Neural cell (in vitro differentiated cells): ENCODE measurements around the gene SIGLEC5. TPM values are rescaled to one million over a fixed set of nuclear protein-coding genes. Genes with fewer than 3 reads are reported as not detected.
A peak's percentile ranks its signal among the peaks of the same experiment; 100 is the strongest.

Experiments used
- H2AFZ ChIP-seq: fragments of 200-600, 300-800 bp; sonication (generic), shearing (Covaris generic); 2 replicates; pipeline ENCODE4 v1.6.0; 2014; ENCODE audit warnings: low read depth, mild to moderate bottlenecking, antibody characterized with exemption, low read length, moderate library complexity
- H3F3A ChIP-seq: fragments of 200-600 bp; shearing (Covaris generic); 2 replicates; pipeline ENCODE4 v1.6.1; 2016; ENCODE audit warnings: mild to moderate bottlenecking, moderate library complexity, mixed read lengths, antibody characterized with exemption, low read length; ENCODE audit not compliant: insufficient read depth, poor library complexity, severe bottlenecking
- H3K27ac ChIP-seq: fragments of 200-600, 300-800 bp; sonication (generic), shearing (Covaris generic); 2 replicates; pipeline ENCODE4 v1.5.1; 2014; ENCODE audit warnings: mild to moderate bottlenecking, low read length, moderate library complexity
- H3K27me3 ChIP-seq: fragments of 300-800, 200-600 bp; sonication (generic), shearing (Covaris generic); 2 replicates; pipeline ENCODE4 v1.6.0; 2014; ENCODE audit warnings: mild to moderate bottlenecking, low read depth, low read length, moderate library complexity; ENCODE audit not compliant: insufficient read depth
- H3K36me3 ChIP-seq: fragments of 300-800, 200-600 bp; sonication (generic), shearing (Covaris generic); 2 replicates; pipeline ENCODE4 v1.5.1; 2014; ENCODE audit warnings: mild to moderate bottlenecking, antibody characterized with exemption, low read length, moderate library complexity; ENCODE audit not compliant: insufficient read depth
- H3K4me2 ChIP-seq: fragments of 300-800, 200-600 bp; sonication (generic), shearing (Covaris generic); 2 replicates; pipeline ENCODE4 v1.6.0; 2014; ENCODE audit warnings: mild to moderate bottlenecking, low read length
- H3K4me3 ChIP-seq: fragments of 300-800, 200-600 bp; sonication (generic), shearing (Covaris generic); 2 replicates; pipeline ENCODE4 v1.5.1; 2014; ENCODE audit warnings: mild to moderate bottlenecking, low read length, moderate library complexity
- H3K79me2 ChIP-seq: fragments of 200-600 bp; shearing (Covaris generic); replicated peaks from 2 replicates; pipeline ENCODE4 v1.6.0; 2014; ENCODE audit warnings: mild to moderate bottlenecking, low read length, moderate library complexity; ENCODE audit not compliant: insufficient read depth
- H3K9ac ChIP-seq: fragments of 300-800, 200-600 bp; sonication (generic), shearing (Covaris generic); 2 replicates; pipeline ENCODE4 v1.6.1; 2016; ENCODE audit warnings: mild to moderate bottlenecking, low read length, mixed read lengths
- H3K9me2 ChIP-seq: fragments of 200-600 bp; shearing (Covaris generic); 2 replicates; pipeline ENCODE4 v1.6.1; 2016; ENCODE audit warnings: mild to moderate bottlenecking, low read length, mixed read lengths; ENCODE audit not compliant: insufficient read depth
- H3K9me3 ChIP-seq: fragments of 200-600, 300-800 bp; sonication (generic), shearing (Covaris generic); 2 replicates; pipeline ENCODE4 v1.6.1; 2016; ENCODE audit warnings: mild to moderate bottlenecking, mixed run types, low read length, moderate library complexity, mixed read lengths
- H4K20me1 ChIP-seq: fragments of 200-600 bp; shearing (Covaris generic); 2 replicates; pipeline ENCODE4 v1.6.1; 2016; ENCODE audit warnings: mild to moderate bottlenecking, mixed run types; ENCODE audit not compliant: insufficient read depth
- CTCF ChIP-seq: fragments of 450-650 bp; IDR thresholded peaks from 2 replicates; pipeline ENCODE4 v1.5.1; 2014; ENCODE audit warnings: antibody characterized with exemption, mild to moderate bottlenecking, moderate library complexity; ENCODE audit not compliant: poor library complexity, severe bottlenecking
- EP300 ChIP-seq: fragments of 450-650 bp; conservative IDR thresholded peaks from 2 replicates; pipeline ENCODE4 v1.6.1; 2014; ENCODE audit warnings: antibody characterized with exemption, mild to moderate bottlenecking, moderate library complexity; ENCODE audit not compliant: poor library complexity, severe bottlenecking
- EZH2 ChIP-seq: fragments of 200-600, 300-800 bp; shearing (Covaris generic), sonication (generic); IDR thresholded peaks from 2 replicates; pipeline ENCODE4 v1.6.1; 2014; ENCODE audit warnings: antibody characterized with exemption, low read length, borderline replicate concordance, mild to moderate bottlenecking; ENCODE audit not compliant: insufficient read depth, poor library complexity, severe bottlenecking
- MXI1 ChIP-seq: fragments of 450-650 bp; conservative IDR thresholded peaks from 2 replicates; pipeline ENCODE4 v1.6.1; 2014; ENCODE audit warnings: antibody characterized with exemption, mild to moderate bottlenecking; ENCODE audit not compliant: poor library complexity, severe bottlenecking
- POLR2AphosphoS5 ChIP-seq: IDR thresholded peaks from 2 replicates; pipeline ENCODE4 v1.6.1; 2012
- RAD21 ChIP-seq: fragments of 450-650 bp; conservative IDR thresholded peaks from 2 replicates; pipeline ENCODE4 v1.6.1; 2014; ENCODE audit warnings: antibody characterized with exemption, mild to moderate bottlenecking, moderate library complexity
- SMC3 ChIP-seq: fragments of 450-650 bp; conservative IDR thresholded peaks from 2 replicates; pipeline ENCODE4 v1.6.1; 2014; ENCODE audit warnings: antibody characterized with exemption, mild to moderate bottlenecking, moderate library complexity; ENCODE audit not compliant: poor library complexity
- TAF1 ChIP-seq: IDR thresholded peaks from 2 replicates; pipeline ENCODE4 v1.6.1; 2012; ENCODE audit warnings: low read depth
- polyA plus RNA-seq: library from polyadenylated mRNA; depleted of rRNA; stranded (reverse); fragments of >200 nt; gene quantifications from 2 replicates; pipeline ENCODE4 v1.2.3, GENCODE V29; 2014
- TF ChIP-seq, protein P1 (sequence below): IDR thresholded peaks from 2 replicates; pipeline ENCODE4 v1.6.1; 2012; ENCODE audit warnings: borderline replicate concordance

Gene SIGLEC5
- polyA plus RNA-seq, 1 donor from 2014 or later: not detected

- no peaks in the 10 kb centered on the region for H3K9me2 ChIP-seq
- no peaks in the 10 kb centered on the region for H3F3A ChIP-seq
- H3K27ac ChIP-seq: no peak overlapping the region
- H3K9me3 ChIP-seq: no peaks in the 10 kb centered on the region
- H3K9ac ChIP-seq: no peak overlapping the region
- H3K27me3 ChIP-seq: peaks cover 22% of the 10 kb centered on the region
- no peak overlapping the region for H2AFZ ChIP-seq
- no peak overlapping the region for H3K4me3 ChIP-seq
- H3K4me2 ChIP-seq: no peak overlapping the region
- H3K79me2 ChIP-seq: no peaks in the 10 kb centered on the region
- H3K36me3 ChIP-seq: no peaks in the 10 kb centered on the region
- TF ChIP-seq, protein P1, sequence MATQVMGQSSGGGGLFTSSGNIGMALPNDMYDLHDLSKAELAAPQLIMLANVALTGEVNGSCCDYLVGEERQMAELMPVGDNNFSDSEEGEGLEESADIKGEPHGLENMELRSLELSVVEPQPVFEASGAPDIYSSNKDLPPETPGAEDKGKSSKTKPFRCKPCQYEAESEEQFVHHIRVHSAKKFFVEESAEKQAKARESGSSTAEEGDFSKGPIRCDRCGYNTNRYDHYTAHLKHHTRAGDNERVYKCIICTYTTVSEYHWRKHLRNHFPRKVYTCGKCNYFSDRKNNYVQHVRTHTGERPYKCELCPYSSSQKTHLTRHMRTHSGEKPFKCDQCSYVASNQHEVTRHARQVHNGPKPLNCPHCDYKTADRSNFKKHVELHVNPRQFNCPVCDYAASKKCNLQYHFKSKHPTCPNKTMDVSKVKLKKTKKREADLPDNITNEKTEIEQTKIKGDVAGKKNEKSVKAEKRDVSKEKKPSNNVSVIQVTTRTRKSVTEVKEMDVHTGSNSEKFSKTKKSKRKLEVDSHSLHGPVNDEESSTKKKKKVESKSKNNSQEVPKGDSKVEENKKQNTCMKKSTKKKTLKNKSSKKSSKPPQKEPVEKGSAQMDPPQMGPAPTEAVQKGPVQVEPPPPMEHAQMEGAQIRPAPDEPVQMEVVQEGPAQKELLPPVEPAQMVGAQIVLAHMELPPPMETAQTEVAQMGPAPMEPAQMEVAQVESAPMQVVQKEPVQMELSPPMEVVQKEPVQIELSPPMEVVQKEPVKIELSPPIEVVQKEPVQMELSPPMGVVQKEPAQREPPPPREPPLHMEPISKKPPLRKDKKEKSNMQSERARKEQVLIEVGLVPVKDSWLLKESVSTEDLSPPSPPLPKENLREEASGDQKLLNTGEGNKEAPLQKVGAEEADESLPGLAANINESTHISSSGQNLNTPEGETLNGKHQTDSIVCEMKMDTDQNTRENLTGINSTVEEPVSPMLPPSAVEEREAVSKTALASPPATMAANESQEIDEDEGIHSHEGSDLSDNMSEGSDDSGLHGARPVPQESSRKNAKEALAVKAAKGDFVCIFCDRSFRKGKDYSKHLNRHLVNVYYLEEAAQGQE: no peak
- TF ChIP-seq MXI1 (no peak), TAF1 (no peak)
- H4K20me1 ChIP-seq: no peaks in the 10 kb centered on the region
These were observed 33.9 kb upstream of the SIGLEC5 start for GRCh38 chr19:51664131-51664530.

GRCh38 chr19:51663650-51664049 lies 33.4 kb upstream of the SIGLEC5 start:
- Histone ChIP-seq H2AFZ (no peak overlapping the region), H3K4me3 (no peak overlapping the region), H3K4me2 (no peak overlapping the region), H4K20me1 (no peaks in the 10 kb centered on the region), H3K9me3 (no peaks in the 10 kb centered on the region), H3K9ac (no peak overlapping the region), H3K27ac (no peak overlapping the region), H3K9me2 (no peaks in the 10 kb centered on the region), H3K36me3 (no peaks in the 10 kb centered on the region), H3K79me2 (no peaks in the 10 kb centered on the region), H3F3A (no peaks in the 10 kb centered on the region), H3K27me3 (peaks cover 22% of the 10 kb centered on the region)
- no peak for TF ChIP-seq SMC3

GRCh38 chr19:51660975-51661600 lies 30.9 kb upstream of the SIGLEC5 start:
- Histone ChIP-seq H3K4me2 (no peak overlapping the region), H2AFZ (no peak overlapping the region), H3K9ac (no peak overlapping the region), H3K9me2 (no peaks in the 10 kb centered on the region), H4K20me1 (no peaks in the 10 kb centered on the region), H3K9me3 (no peaks in the 10 kb centered on the region), H3K36me3 (no peaks in the 10 kb centered on the region), H3K27me3 (peaks cover 22% of the 10 kb centered on the region), H3K27ac (no peak overlapping the region), H3K79me2 (no peaks in the 10 kb centered on the region), H3K4me3 (no peak overlapping the region), H3F3A (no peaks in the 10 kb centered on the region)
- TF ChIP-seq RAD21: peak; percentile 65
- no peak for TF ChIP-seq MXI1
- TF ChIP-seq EZH2: no peak
- no peak for TF ChIP-seq TAF1
- TF ChIP-seq POLR2AphosphoS5: no peak
- TF ChIP-seq SMC3: peak; percentile 53
- TF ChIP-seq EP300: no peak
- peak; percentile 56 for TF ChIP-seq CTCF
- TF ChIP-seq, protein P1: no peak
